GM23338 (cell line): ENCODE measurements around the gene SP140L. TPM values are rescaled to one million over a fixed set of nuclear protein-coding genes. Genes with fewer than 3 reads are reported as not detected.

Experiments used
- ATAC-seq: fragments of 200-7000 bp; cut with Tn5 transposase; 3 replicates; pipeline ENCODE4 v1.9.1; 2020
- DNase-seq: peaks from one replicate; pipeline ENCODE4 v3.0.0-alpha.2; 2015; ENCODE audit warnings: low spot score
- H2AFZ ChIP-seq: fragments of 200-600 bp; sonication (generic); 2 replicates; pipeline ENCODE4 v1.8.0; 2016; ENCODE audit warnings: antibody characterized with exemption, mild to moderate bottlenecking, moderate library complexity
- H3F3A ChIP-seq: fragments of 200-600 bp; sonication (generic); replicated peaks from 2 replicates; pipeline ENCODE4 v1.8.0; 2017; ENCODE audit warnings: antibody characterized with exemption, mixed run types, low read depth
- H3K27ac ChIP-seq: fragments of 200-600 bp; sonication (generic); 2 replicates; pipeline ENCODE4 v1.6.1; 2016; ENCODE audit warnings: low read depth
- H3K27me3 ChIP-seq: fragments of 200-600 bp; sonication (generic); 2 replicates; pipeline ENCODE4 v1.8.0; 2016; ENCODE audit warnings: mild to moderate bottlenecking, mixed run types, moderate library complexity; ENCODE audit not compliant: insufficient read depth
- H3K36me3 ChIP-seq: fragments of 200-600 bp; sonication (generic); 2 replicates; pipeline ENCODE4 v1.8.0; 2016; ENCODE audit warnings: mild to moderate bottlenecking; ENCODE audit not compliant: insufficient read depth
- H3K4me1 ChIP-seq: fragments of 200-600 bp; sonication (generic); 2 replicates; pipeline ENCODE4 v1.8.0; 2016; ENCODE audit warnings: mild to moderate bottlenecking, moderate library complexity; ENCODE audit not compliant: insufficient read depth
- H3K4me2 ChIP-seq: fragments of 200-600 bp; sonication (generic); 2 replicates; pipeline ENCODE4 v1.7.1; 2017; ENCODE audit warnings: mixed run types
- H3K4me3 ChIP-seq: fragments of 200-600 bp; sonication (generic); 2 replicates; pipeline ENCODE4 v1.6.1; 2016; ENCODE audit warnings: mixed run types
- H3K79me2 ChIP-seq: fragments of 200-600 bp; sonication (generic); replicated peaks from 2 replicates; pipeline ENCODE4 v1.8.0; 2017; ENCODE audit warnings: mild to moderate bottlenecking; ENCODE audit not compliant: insufficient read depth
- H3K9me2 ChIP-seq: fragments of 200-600 bp; sonication (generic); 2 replicates; pipeline ENCODE4 v1.8.0; 2017; ENCODE audit not compliant: insufficient read depth
- H4K20me1 ChIP-seq: fragments of 200-600 bp; sonication (generic); replicated peaks from 2 replicates; pipeline ENCODE4 v1.8.0; 2017; ENCODE audit warnings: mild to moderate bottlenecking; ENCODE audit not compliant: insufficient read depth
- H3K27ac Mint-ChIP-seq: 2 replicates; pipeline ENCODE4 v1.8.0; 2020; ENCODE audit warnings: inconsistent platforms, mild to moderate bottlenecking, moderate library complexity, mixed read lengths
- H3K27me3 Mint-ChIP-seq: 3 replicates; pipeline ENCODE4 v1.8.0; 2022; ENCODE audit warnings: low read depth, mild to moderate bottlenecking, moderate library complexity, mixed read lengths, inconsistent platforms; ENCODE audit not compliant: insufficient read depth, poor library complexity
- H3K36me3 Mint-ChIP-seq: 3 replicates; pipeline ENCODE4 v1.8.0; 2021; ENCODE audit warnings: low read depth, mild to moderate bottlenecking, inconsistent platforms, moderate library complexity, mixed read lengths
- H3K4me1 Mint-ChIP-seq: 3 replicates; pipeline ENCODE4 v1.8.0; 2020; ENCODE audit warnings: mild to moderate bottlenecking, inconsistent platforms, mixed read lengths
- H3K4me3 Mint-ChIP-seq: 3 replicates; pipeline ENCODE4 v1.8.0; 2021; ENCODE audit warnings: moderate library complexity, mild to moderate bottlenecking, inconsistent platforms, mixed read lengths
- H3K9me3 Mint-ChIP-seq: 3 replicates; pipeline ENCODE4 v1.8.0; 2020; ENCODE audit warnings: moderate library complexity, mild to moderate bottlenecking, inconsistent platforms, mixed read lengths
- CREB1 ChIP-seq: fragments of 250-450 bp; sonication (Bioruptor Pico); IDR thresholded peaks from 2 replicates; pipeline ENCODE4 v1.5.0; 2020; ENCODE audit warnings: low read depth, mild to moderate bottlenecking, moderate library complexity
- ETS1 ChIP-seq: IDR thresholded peaks from 2 replicates; pipeline ENCODE4 v1.6.1; 2016; ENCODE audit warnings: antibody characterized with exemption
- EZH2 ChIP-seq: fragments of 200-600 bp; sonication (generic); IDR thresholded peaks from one replicate; pipeline ENCODE4 v1.8.0; 2017; ENCODE audit warnings: antibody characterized with exemption, mild to moderate bottlenecking, low read depth; ENCODE audit not compliant: unreplicated experiment
- EZH2phosphoT487 ChIP-seq: fragments of 200-600 bp; sonication (generic); IDR thresholded peaks from one replicate; pipeline ENCODE4 v1.8.1; 2018; ENCODE audit warnings: antibody characterized with exemption; ENCODE audit not compliant: unreplicated experiment
- JUNB ChIP-seq: IDR thresholded peaks from one replicate; pipeline ENCODE4 v1.6.1; 2016; ENCODE audit warnings: antibody characterized with exemption; ENCODE audit not compliant: unreplicated experiment
- NANOG ChIP-seq: IDR thresholded peaks from 2 replicates; pipeline ENCODE4 v1.6.1; 2016; ENCODE audit warnings: antibody characterized with exemption, borderline replicate concordance
- POLR2AphosphoS5 ChIP-seq: IDR thresholded peaks from 2 replicates; pipeline ENCODE4 v1.6.1; 2016; ENCODE audit warnings: antibody characterized with exemption, low read depth
- STAT1 ChIP-seq: IDR thresholded peaks from one replicate; pipeline ENCODE4 v1.6.1; 2016; ENCODE audit warnings: antibody characterized with exemption; ENCODE audit not compliant: unreplicated experiment
- ZNF114 ChIP-seq: fragments of 250-450 bp; sonication (Bioruptor Pico); IDR thresholded peaks from 2 replicates; pipeline ENCODE4 v1.5.0; 2020; ENCODE audit warnings: mild to moderate bottlenecking, moderate library complexity
- ZNF462 ChIP-seq: fragments of 250-450 bp; sonication (Bioruptor Pico); IDR thresholded peaks from 2 replicates; pipeline ENCODE4 v1.5.0; 2020; ENCODE audit warnings: mild to moderate bottlenecking, moderate library complexity
- polyA plus RNA-seq: library from polyadenylated mRNA; unstranded; fragments of >200 nt; fragmentation: Nextera tagmentation; extraction: Ambion mirVana; gene quantifications from 2 replicates; pipeline ENCODE4 v1.2.1, GENCODE V29; 2016
- total RNA-seq: library from RNA; depleted of rRNA; stranded (reverse); fragments of >200 nt; shearing (Covaris generic); gene quantifications from 2 replicates; pipeline ENCODE4 v1.2.3, GENCODE V29; 2014
- TF ChIP-seq, protein P1 (sequence below), 2 experiments: fragments of 200-600 bp in 1 of 2; sonication (generic) in 1 of 2; conservative IDR thresholded peaks; 2 replicates each; pipeline versions ENCODE4 v1.5.1 to v1.6.1; 2016 to 2017; ENCODE audit warnings: antibody characterized with exemption in 2 of 2, low read depth in 2 of 2, mild to moderate bottlenecking in 2 of 2, moderate library complexity in 1 of 2

The SP140L gene
- total and polyA plus RNA-seq, 2 experiments from 2014 or later, result 1.3 to 1.7 TPM

DNA sequence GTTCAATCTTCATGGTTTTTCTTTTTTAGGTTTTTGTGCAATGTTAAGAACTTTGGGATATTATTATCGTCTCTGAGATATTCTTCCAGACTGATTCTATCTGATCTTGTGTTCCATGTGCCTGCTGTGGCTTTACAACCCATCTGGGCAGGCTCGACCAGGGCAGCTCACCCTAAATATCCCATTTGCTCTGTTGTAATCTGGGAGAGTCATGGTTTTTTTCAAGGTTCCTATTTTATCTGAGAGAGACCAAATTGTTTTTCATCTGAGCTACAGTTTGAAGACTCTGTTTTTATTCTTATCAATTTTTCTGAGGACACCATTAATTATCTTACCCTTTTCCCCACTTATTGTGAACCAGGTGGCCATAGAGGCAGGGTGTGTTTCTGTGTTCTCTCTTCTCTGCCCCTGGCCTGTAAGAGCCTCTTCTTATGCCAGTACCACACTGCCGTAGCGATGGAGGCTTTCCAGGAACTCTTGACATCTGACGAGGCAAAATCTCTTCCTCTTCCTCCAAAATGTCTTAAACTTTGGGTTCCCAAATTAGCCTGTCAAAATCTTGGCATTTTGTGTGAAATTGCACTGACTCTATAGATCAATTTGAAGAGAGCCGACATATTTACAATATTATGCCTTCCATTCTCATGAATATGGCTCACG is 3.1 kb downstream of the SP140L start:
- no peak overlapping the region for H3K4me3 ChIP-seq

GRCh38 chr2:230330725-230331124 is 3.7 kb downstream of the SP140L start:
- Histone ChIP-seq H2AFZ (no peak overlapping the region), H3K36me3 (no peaks in the 10 kb centered on the region), H3K4me2 (no peak overlapping the region), H3K9me2 (no peaks in the 10 kb centered on the region), H3K27me3 (no peaks in the 10 kb centered on the region), H3F3A (no peaks in the 10 kb centered on the region), H3K79me2 (no peaks in the 10 kb centered on the region), H3K4me3 (no peak overlapping the region), H4K20me1 (no peaks in the 10 kb centered on the region), H3K4me1 (0 out of 2 replicates have a peak, but pooled peaks cover 6% of the 10 kb centered on the region), H3K27ac (no peak overlapping the region)
- H3K27me3 Mint-ChIP-seq, result peaks cover 12% of the 10 kb centered on the region
- no peak for DNase-seq
- no peaks in the 10 kb centered on the region for H3K36me3 Mint-ChIP-seq
- H3K27ac Mint-ChIP-seq, result no peak overlapping the region
- no peak for ATAC-seq
- peaks cover 9% of the 10 kb centered on the region; the same call in 2 of the 3 replicates for H3K4me1 Mint-ChIP-seq
- no peaks in the 10 kb centered on the region; the same call in 2 of the 3 replicates for H3K9me3 Mint-ChIP-seq
- H3K4me3 Mint-ChIP-seq, result no peak overlapping the region
- TF ChIP-seq ZNF114, result no peak
- no peak for TF ChIP-seq STAT1
- no peak for TF ChIP-seq JUNB
- TF ChIP-seq POLR2AphosphoS5, result no peak
- TF ChIP-seq, protein P1, sequence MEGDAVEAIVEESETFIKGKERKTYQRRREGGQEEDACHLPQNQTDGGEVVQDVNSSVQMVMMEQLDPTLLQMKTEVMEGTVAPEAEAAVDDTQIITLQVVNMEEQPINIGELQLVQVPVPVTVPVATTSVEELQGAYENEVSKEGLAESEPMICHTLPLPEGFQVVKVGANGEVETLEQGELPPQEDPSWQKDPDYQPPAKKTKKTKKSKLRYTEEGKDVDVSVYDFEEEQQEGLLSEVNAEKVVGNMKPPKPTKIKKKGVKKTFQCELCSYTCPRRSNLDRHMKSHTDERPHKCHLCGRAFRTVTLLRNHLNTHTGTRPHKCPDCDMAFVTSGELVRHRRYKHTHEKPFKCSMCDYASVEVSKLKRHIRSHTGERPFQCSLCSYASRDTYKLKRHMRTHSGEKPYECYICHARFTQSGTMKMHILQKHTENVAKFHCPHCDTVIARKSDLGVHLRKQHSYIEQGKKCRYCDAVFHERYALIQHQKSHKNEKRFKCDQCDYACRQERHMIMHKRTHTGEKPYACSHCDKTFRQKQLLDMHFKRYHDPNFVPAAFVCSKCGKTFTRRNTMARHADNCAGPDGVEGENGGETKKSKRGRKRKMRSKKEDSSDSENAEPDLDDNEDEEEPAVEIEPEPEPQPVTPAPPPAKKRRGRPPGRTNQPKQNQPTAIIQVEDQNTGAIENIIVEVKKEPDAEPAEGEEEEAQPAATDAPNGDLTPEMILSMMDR (conservative IDR thresholded peaks at IDR 0.05; ENCODE audit: low read depth in 2 of 2), result no peak
- no peak for TF ChIP-seq EZH2
- no peak for TF ChIP-seq ZNF462 (CRISPR knock-in tag)
- TF ChIP-seq EZH2phosphoT487, result no peak
- no peak for TF ChIP-seq CREB1 (CRISPR knock-in tag)
- TF ChIP-seq ETS1, result no peak
- TF ChIP-seq NANOG, result no peak

More for the DNA sequence above, 3.1 kb downstream of the SP140L start:
- Mint-ChIP-seq H3K36me3 (no peaks in the 10 kb centered on the region), H3K27ac (no peak overlapping the region), H3K4me1 (peaks cover 6% of the 10 kb centered on the region; the same call in 2 of the 3 replicates), H3K27me3 (peaks cover 12% of the 10 kb centered on the region), H3K4me3 (no peak overlapping the region), H3K9me3 (peaks cover 4% of the 10 kb centered on the region; the same call in 2 of the 3 replicates)
- Histone ChIP-seq H3K9me2 (no peaks in the 10 kb centered on the region), H3F3A (no peaks in the 10 kb centered on the region), H3K27me3 (no peaks in the 10 kb centered on the region), H3K4me2 (no peak overlapping the region), H2AFZ (0 out of 2 replicates have a peak overlapping the region, but pooled peaks have one; percentile 56), H3K4me1 (0 out of 2 replicates have a peak, but pooled peaks cover 2% of the 10 kb centered on the region), H3K79me2 (no peaks in the 10 kb centered on the region), H3K27ac (no peak overlapping the region), H4K20me1 (no peaks in the 10 kb centered on the region), H3K36me3 (no peaks in the 10 kb centered on the region)
- no peak for DNase-seq
- no peak for ATAC-seq
- TF ChIP-seq JUNB, result no peak
- TF ChIP-seq POLR2AphosphoS5, result no peak
